Muscle layer of duodenum (tissue), 2 donors: ENCODE data around the gene SVIL.
"Not testable (repeated sequence)": the region's sequence is repeated elsewhere in the genome, so short reads cannot be mapped to it uniquely, and the experiment has no call there.

Experiments
- H3K27ac ChIP-seq: one replicate; pipeline ENCODE4 v1.7.0; 2013; ENCODE audit warnings: mild to moderate bottlenecking, low read length
- H3K27me3 ChIP-seq: one replicate; pipeline ENCODE4 v1.7.0; 2013; ENCODE audit warnings: low read depth, mild to moderate bottlenecking, control low read depth, low read length
- H3K36me3 ChIP-seq, 2 donors: one replicate each; pipeline ENCODE4 v1.7.0; 2013; ENCODE audit warnings: low read length in 2 of 2, control low read depth in 1 of 2, mild to moderate bottlenecking in 1 of 2; ENCODE audit not compliant: insufficient read depth in 2 of 2, control insufficient read depth in 1 of 2
- H3K4me1 ChIP-seq, 2 donors: one replicate each; pipeline ENCODE4 v1.7.0; 2013; ENCODE audit warnings: low read length in 2 of 2, mild to moderate bottlenecking in 2 of 2, control low read depth in 1 of 2, moderate library complexity in 1 of 2; ENCODE audit not compliant: insufficient read depth in 2 of 2, control insufficient read depth in 1 of 2
- H3K4me3 ChIP-seq, 2 donors: one replicate each; pipeline ENCODE4 v1.7.0; 2013; ENCODE audit warnings: low read length in 2 of 2, low read depth in 1 of 2, mild to moderate bottlenecking in 1 of 2
- H3K9me3 ChIP-seq, 2 donors: one replicate each; pipeline ENCODE4 v1.7.0; 2013; ENCODE audit warnings: low read length in 2 of 2, control low read depth in 1 of 2, mild to moderate bottlenecking in 1 of 2; ENCODE audit not compliant: control insufficient read depth in 1 of 2
- donor health status: healthy.

SVIL gene

GRCh38 chr10:29584436-29584835 is 50.3 kb downstream of the SVIL start:
- Histone ChIP-seq H3K9me3 (no peaks in the 10 kb centered on the region), H3K36me3 (no peaks in the 10 kb centered on the region), H3K4me3 (no peak overlapping the region), H3K27ac (no peak overlapping the region), H3K27me3 (no peaks in the 10 kb centered on the region), H3K4me1 (peaks cover 0 to 39% of the 10 kb centered on the region in 2 donors)

GRCh38 chr10:29583674-29584073 is 51.1 kb downstream of the SVIL start:
- H3K27ac ChIP-seq = no peak overlapping the region
- no peak overlapping the region for H3K4me3 ChIP-seq
- H3K36me3 ChIP-seq = no peaks in the 10 kb centered on the region
- H3K27me3 ChIP-seq = no peaks in the 10 kb centered on the region
- H3K9me3 ChIP-seq = no peaks in the 10 kb centered on the region
- peaks cover 0 to 35% of the 10 kb centered on the region in 2 donors for H3K4me1 ChIP-seq

GRCh38 chr10:29582769-29583168 is 52.0 kb downstream of the SVIL start:
- H3K9me3 ChIP-seq, H3K27ac ChIP-seq, H3K27me3 ChIP-seq, H3K4me3 ChIP-seq, H3K36me3 ChIP-seq: not testable (repeated sequence)
- H3K4me1 ChIP-seq = peaks cover 0 to 30% of the 10 kb centered on the region in 2 donors

GRCh38 chr10:29579455-29579970 is 55.3 kb downstream of the SVIL start:
- no peaks in the 10 kb centered on the region for H3K9me3 ChIP-seq
- H3K27ac ChIP-seq = no peak overlapping the region
- H3K36me3 ChIP-seq = no peaks in the 10 kb centered on the region
- H3K4me1 ChIP-seq = peaks cover 0 to 10% of the 10 kb centered on the region in 2 donors
- no peaks in the 10 kb centered on the region for H3K27me3 ChIP-seq
- no peak overlapping the region for H3K4me3 ChIP-seq

GRCh38 chr10:29578457-29578856 is 56.3 kb downstream of the SVIL start:
- Histone ChIP-seq H3K27me3 (no peaks in the 10 kb centered on the region), H3K27ac (no peak overlapping the region), H3K36me3 (no peaks in the 10 kb centered on the region), H3K4me1 (no peaks in the 10 kb centered on the region), H3K4me3 (no peak overlapping the region), H3K9me3 (no peaks in the 10 kb centered on the region)

GRCh38 chr10:29576681-29577080 is 58.1 kb downstream of the SVIL start:
- H3K4me1 ChIP-seq = peaks cover 0 to 2% of the 10 kb centered on the region in 2 donors
- no peaks in the 10 kb centered on the region for H3K36me3 ChIP-seq
- no peaks in the 10 kb centered on the region for H3K9me3 ChIP-seq
- H3K4me3 ChIP-seq = no peak overlapping the region
- H3K27me3 ChIP-seq = no peaks in the 10 kb centered on the region
- H3K27ac ChIP-seq = no peak overlapping the region

GRCh38 chr10:29575098-29575455 is 59.7 kb downstream of the SVIL start:
- H3K9me3 ChIP-seq = no peaks in the 10 kb centered on the region
- H3K36me3 ChIP-seq = no peaks in the 10 kb centered on the region
- no peaks in the 10 kb centered on the region for H3K27me3 ChIP-seq
- no peak overlapping the region for H3K4me3 ChIP-seq
- no peak overlapping the region for H3K27ac ChIP-seq
- peaks cover 0 to 16% of the 10 kb centered on the region in 2 donors for H3K4me1 ChIP-seq

- not testable (repeated sequence) for H3K4me3 ChIP-seq, H3K9me3 ChIP-seq, H3K36me3 ChIP-seq, H3K27me3 ChIP-seq, H3K27ac ChIP-seq
- peaks cover 0 to 23% of the 10 kb centered on the region in 2 donors for H3K4me1 ChIP-seq
Measured at GRCh38 chr10:29574212-29575097, 60.3 kb downstream of the SVIL start.

- H3K36me3 ChIP-seq, H3K27me3 ChIP-seq, H3K9me3 ChIP-seq, H3K27ac ChIP-seq, H3K4me3 ChIP-seq: not testable (repeated sequence)
- peaks cover 0 to 29% of the 10 kb centered on the region in 2 donors for H3K4me1 ChIP-seq
Measured at GRCh38 chr10:29570248-29570647, 64.5 kb downstream of the SVIL start.

GRCh38 chr10:29569795-29570194 is 65.0 kb downstream of the SVIL start:
- Histone ChIP-seq H3K4me1 (peaks cover 0 to 29% of the 10 kb centered on the region in 2 donors), H3K4me3 (no peak overlapping the region)

GRCh38 chr10:29567003-29567402 is 67.8 kb downstream of the SVIL start:
- Histone ChIP-seq H3K27ac (no peak overlapping the region), H3K4me3 (no peak overlapping the region), H3K9me3 (no peaks in the 10 kb centered on the region), H3K27me3 (no peaks in the 10 kb centered on the region), H3K4me1 (peaks cover 0 to 29% of the 10 kb centered on the region in 2 donors), H3K36me3 (peaks cover 0 to 10% of the 10 kb centered on the region in 2 donors)

More at GRCh38 chr10:29569795-29570194, 65.0 kb downstream of the SVIL start:
- Histone ChIP-seq H3K27ac (no peak overlapping the region), H3K36me3 (no peaks in the 10 kb centered on the region), H3K27me3 (no peaks in the 10 kb centered on the region), H3K9me3 (no peaks in the 10 kb centered on the region)
